SH-SY5Y (cell line): Measurements from ENCODE around the gene THG1L.

Source experiments
- GATA2 ChIP-seq: IDR thresholded peaks from 2 replicates; pipeline ENCODE4 v1.6.1; 2011; ENCODE audit warnings: mild to moderate bottlenecking, low read depth, low read length
- GATA3 ChIP-seq: IDR thresholded peaks from 2 replicates; pipeline ENCODE4 v1.6.1; 2011; ENCODE audit warnings: low read depth, mild to moderate bottlenecking, low read length, moderate library complexity

Gene THG1L

GRCh38 chr5:157747173-157747740 is 16.0 kb downstream of the THG1L start:
- TF ChIP-seq GATA2 (no peak), GATA3 (no peak)

- no peak for TF ChIP-seq GATA2
- TF ChIP-seq GATA3, result no peak
These were observed 16.8 kb downstream of the THG1L start for GRCh38 chr5:157747766-157748700.

DNA sequence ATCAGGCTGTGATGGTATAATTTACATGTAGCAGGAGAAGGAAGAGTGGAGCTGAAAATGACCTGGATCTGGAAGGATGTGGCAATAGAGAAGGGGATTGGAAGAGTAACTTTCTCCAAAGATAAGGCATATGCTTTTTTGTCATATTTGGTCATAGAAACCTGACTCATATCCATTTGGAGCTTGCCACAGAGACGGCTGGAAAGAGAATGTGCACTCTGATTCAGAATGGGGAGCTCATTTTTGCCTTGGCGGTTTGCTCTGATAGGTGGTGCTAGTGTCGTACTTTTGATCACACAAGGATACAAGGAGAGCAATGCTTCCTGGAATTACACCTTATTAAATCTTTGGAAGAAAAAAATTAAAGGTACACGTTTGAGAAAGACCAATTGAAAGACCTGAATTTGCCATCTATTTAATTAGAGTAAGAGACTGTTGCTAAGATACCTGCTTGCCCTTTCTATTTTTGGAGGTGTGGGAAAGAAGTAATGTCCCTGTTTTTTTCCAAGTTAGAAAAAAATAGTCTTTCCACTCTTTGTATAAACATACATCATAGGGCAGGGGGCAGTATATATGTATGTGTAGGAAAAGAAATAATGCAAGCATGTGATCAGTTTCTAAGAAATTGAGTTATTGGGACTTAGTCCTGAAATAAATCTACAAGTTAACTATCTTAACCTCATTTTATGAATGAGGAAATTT is 17.7 kb downstream of the THG1L start:
- TF ChIP-seq GATA2, result no peak
- no peak for TF ChIP-seq GATA3

DNA sequence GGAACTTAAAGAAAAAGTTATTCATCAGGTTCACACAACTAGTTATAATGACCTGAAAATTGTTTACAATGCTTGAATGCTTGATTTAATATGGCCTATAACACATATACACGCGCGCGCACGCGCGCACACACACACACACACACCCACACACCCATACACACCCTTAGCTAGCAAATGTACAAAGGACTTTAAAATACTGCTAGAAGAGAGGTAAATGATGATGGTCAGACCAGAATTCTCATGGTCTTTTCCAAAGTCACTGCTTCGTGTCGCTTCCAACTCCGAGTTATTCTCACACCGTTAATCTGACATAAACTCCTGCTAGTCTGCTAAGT is 18.2 kb downstream of the THG1L start:
- no peak for TF ChIP-seq GATA2
- no peak for TF ChIP-seq GATA3

DNA sequence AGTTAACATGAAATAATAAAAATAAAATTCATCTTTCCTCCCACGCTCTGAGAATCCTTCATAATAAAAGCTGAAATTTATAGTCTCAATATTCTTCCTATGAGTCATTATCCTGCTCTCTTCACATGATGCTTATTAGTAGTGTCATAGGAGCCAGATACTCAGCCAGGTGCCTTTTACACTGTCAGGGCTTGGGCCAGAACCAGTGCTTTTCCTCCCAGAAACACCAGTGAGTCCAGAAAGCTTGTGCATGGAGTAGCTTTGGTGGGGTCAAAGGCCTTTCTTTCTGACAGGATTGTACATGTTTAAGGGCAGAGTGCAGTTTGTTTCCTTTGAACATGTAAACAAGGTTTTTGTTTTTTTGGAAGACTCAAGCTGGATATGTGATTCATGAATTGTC is 19.1 kb downstream of the THG1L start:
- TF ChIP-seq GATA3 (no peak), GATA2 (no peak)

- TF ChIP-seq GATA3 (no peak), GATA2 (no peak)
These were observed 24.9 kb downstream of the THG1L start for GRCh38 chr5:157756122-157756521.

DNA sequence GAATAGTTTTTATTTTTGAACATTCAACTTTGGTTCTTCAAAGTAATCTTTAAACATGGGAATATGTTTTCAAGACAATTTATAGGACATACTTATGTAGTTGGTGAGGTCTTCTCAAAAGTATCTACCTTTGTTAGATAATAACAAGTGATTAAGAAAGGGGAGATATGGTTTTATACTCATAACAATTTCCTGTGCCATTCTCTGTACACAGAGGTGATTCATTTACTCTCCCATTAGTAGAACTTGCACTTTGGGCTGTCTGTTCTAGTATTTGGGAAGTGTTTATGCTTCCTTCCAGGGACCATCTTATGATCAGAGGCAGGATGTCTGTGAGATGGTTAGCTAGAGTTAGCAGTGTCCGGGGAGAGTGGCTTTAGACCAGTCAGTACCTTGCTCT is 27.5 kb downstream of the THG1L start:
- no peak for TF ChIP-seq GATA3
- TF ChIP-seq GATA2, result no peak

DNA sequence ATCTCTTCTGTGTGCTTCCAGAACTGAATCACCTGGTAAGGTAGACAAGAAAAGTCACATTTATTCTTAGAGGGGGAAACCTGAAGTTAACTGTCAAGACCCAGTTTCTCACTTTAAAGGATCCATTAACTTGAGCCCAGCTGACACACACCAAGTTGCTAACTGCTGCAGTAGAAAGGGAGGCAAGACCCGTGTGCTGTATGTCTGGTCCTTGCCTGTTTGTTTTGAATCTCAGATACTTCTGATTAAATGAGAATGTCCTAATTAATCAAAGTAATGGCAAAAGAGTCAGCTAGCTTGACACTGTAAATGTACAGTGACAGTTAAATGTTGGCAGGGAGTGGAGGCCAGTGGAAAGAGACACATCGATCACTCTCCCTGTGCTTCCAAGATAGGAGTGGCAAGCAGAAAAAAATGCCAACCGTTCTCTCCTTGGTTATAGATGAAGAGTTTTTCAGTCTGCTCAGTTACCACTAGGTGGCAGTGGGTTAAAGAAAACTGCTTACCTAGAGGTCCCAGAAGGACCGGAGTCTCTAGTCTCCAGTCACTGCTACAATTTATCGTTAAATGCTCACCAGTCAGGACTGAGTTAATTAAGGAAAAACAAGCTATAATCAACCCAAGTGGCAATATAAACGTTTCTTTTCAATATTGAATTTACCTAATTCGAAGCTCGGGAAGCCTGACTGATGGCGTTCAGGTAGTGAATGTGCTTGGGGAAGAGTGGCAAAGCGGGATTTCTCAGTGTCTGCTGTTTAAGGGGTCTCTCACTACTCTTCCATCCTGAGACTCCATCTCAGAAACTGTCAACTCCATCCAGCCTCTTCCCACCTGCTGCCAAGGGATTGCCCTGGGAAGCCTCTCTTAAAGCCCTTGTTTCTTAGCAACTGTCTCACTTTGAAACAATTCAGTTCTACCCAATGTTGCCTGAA is 30.7 kb downstream of the THG1L start:
- TF ChIP-seq GATA2, result no peak
- TF ChIP-seq GATA3, result no peak

GRCh38 chr5:157764531-157764930 is 33.3 kb downstream of the THG1L start:
- TF ChIP-seq GATA2 (no peak), GATA3 (no peak)

DNA sequence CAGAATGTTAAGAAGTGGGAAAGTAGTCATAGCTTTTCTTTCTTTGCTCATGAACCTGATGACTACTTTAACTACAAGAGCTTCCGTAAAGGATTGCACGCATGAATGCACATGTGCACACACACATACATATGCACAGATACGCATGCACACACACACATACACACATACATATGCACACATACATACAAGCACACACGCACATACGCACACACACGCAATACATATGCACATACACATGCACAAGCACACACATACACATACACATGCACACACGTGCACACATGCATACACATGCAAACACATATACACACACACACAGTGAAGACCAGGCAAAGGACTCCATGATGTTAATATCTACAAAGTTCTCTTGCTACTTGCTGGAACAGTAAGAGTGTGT is 35.2 kb downstream of the THG1L start:
- no peak for TF ChIP-seq GATA3
- no peak for TF ChIP-seq GATA2

DNA sequence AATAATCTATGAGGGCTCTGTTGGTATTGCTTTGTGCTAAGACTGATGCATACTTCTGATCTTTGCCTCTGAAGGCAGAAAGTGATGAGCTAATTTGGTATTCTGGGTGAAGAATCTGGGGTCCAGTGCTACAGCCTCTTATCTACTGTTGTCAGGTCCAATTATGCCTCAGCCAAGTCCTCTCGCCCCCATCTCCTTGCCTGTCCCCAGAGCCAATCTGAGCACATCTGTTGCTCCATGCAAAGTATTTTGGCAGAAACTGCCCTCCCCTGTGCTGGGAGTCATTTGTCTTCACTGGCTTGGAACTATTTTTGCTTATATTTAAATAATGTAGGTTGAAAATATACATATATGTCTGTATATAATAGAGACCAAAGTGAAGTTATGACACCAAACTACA is 35.7 kb downstream of the THG1L start:
- TF ChIP-seq GATA2, result no peak
- no peak for TF ChIP-seq GATA3

GRCh38 chr5:157767689-157768088 is 36.5 kb downstream of the THG1L start:
- TF ChIP-seq GATA2 (no peak), GATA3 (no peak)

DNA sequence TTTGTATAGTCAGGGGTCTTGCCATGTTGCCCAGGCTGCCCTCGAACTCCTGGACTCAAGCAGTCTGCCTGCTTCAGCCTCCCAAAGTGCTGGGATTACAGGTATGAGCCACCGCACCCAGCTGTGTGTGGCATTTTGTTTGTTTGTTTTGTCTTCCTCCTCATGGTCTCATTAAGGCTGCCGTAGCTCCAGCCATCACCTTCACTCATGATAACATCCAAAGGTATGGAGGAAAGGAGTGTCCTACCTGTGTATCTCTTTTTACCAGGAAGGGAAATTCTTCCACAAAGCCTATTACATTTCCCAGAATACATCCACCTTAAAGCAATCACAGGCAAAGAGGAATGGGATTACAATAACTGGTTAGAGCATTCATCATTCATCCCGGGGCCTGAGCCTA is 39.4 kb downstream of the THG1L start:
- TF ChIP-seq GATA3 (no peak), GATA2 (no peak)

GRCh38 chr5:157772127-157772526 is 40.9 kb downstream of the THG1L start:
- TF ChIP-seq GATA2, result no peak
- no peak for TF ChIP-seq GATA3
